ENCODE results near the gene ATP1A1. TPM values are rescaled to one million over a fixed set of nuclear protein-coding genes. Genes with fewer than 3 reads are reported as not detected.

Gene ATP1A1
- total and polyA plus RNA-seq, 2 donors, result 66.4 to 146 TPM

- H3K36me3 ChIP-seq (ENCODE audit: control insufficient read depth in 2 of 2, insufficient read depth in 2 of 2, low read length in 1 of 2), result no peaks in the 10 kb centered on the region
- peak in 1 of 9 donors; percentile 39 for DNase-seq (ENCODE audit: low read depth in 6 of 9, low spot score in 9 of 9)
- 34% methylated on average over 11 of the region's 11 CpGs for WGBS
- H3K9me3 ChIP-seq (ENCODE audit: control insufficient read depth in 2 of 2, insufficient read depth in 1 of 2, low read length in 1 of 2), result no peaks in the 10 kb centered on the region
- peaks cover 12 to 36% of the 10 kb centered on the region in 2 donors for H3K4me1 ChIP-seq (ENCODE audit: control insufficient read depth in 2 of 2, insufficient read depth in 2 of 2, low read length in 2 of 2)
- H3K27ac ChIP-seq (ENCODE audit: low read depth in 1 of 2, low read length in 1 of 2), result peak overlapping the region; percentile 81 to 84
- H3K27me3 ChIP-seq (ENCODE audit: control insufficient read depth in 2 of 2, insufficient read depth in 1 of 2, low read length in 1 of 2), result peaks cover 0 to 7% of the 10 kb centered on the region in 2 donors
- peak overlapping the region; percentile 71 to 77 for H3K4me3 ChIP-seq (ENCODE audit: low read length in 2 of 2)
Measured at GRCh38 chr1:116372191-116372590, 853 bp upstream of the ATP1A1 start.

GRCh38 chr1:116373431-116374352 is 648 bp downstream of the ATP1A1 start:
- peaks cover 17 to 40% of the 10 kb centered on the region in 2 donors for H3K4me1 ChIP-seq (ENCODE audit: control insufficient read depth in 2 of 2, insufficient read depth in 2 of 2, low read length in 2 of 2)
- WGBS, result under 1% methylated on average over 84 of the region's 84 CpGs
- peaks cover 0 to 7% of the 10 kb centered on the region in 2 donors for H3K27me3 ChIP-seq (ENCODE audit: control insufficient read depth in 2 of 2, insufficient read depth in 1 of 2, low read length in 1 of 2)
- H3K9me3 ChIP-seq (ENCODE audit: control insufficient read depth in 2 of 2, insufficient read depth in 1 of 2, low read length in 1 of 2), result no peaks in the 10 kb centered on the region
- H3K4me3 ChIP-seq (ENCODE audit: low read length in 2 of 2), result peak overlapping the region; percentile 71 to 77
- H3K27ac ChIP-seq (ENCODE audit: low read depth in 1 of 2, low read length in 1 of 2), result peak overlapping the region; percentile 72 to 74
- no peaks in the 10 kb centered on the region for H3K36me3 ChIP-seq (ENCODE audit: control insufficient read depth in 2 of 2, insufficient read depth in 2 of 2, low read length in 1 of 2)
- peak in 6 of 9 donors; percentile 26 to 65 (median 40) for DNase-seq (ENCODE audit: low read depth in 6 of 9, low spot score in 9 of 9)

GRCh38 chr1:116374353-116375147 is 1.5 kb downstream of the ATP1A1 start:
- Histone ChIP-seq H3K4me3 (ENCODE audit: low read length in 2 of 2) (peak overlapping the region; percentile 71 to 77), H3K9me3 (ENCODE audit: control insufficient read depth in 2 of 2, insufficient read depth in 1 of 2, low read length in 1 of 2) (no peaks in the 10 kb centered on the region), H3K36me3 (ENCODE audit: control insufficient read depth in 2 of 2, insufficient read depth in 2 of 2, low read length in 1 of 2) (no peaks in the 10 kb centered on the region), H3K27me3 (ENCODE audit: control insufficient read depth in 2 of 2, insufficient read depth in 1 of 2, low read length in 1 of 2) (peaks cover 0 to 7% of the 10 kb centered on the region in 2 donors), H3K27ac (ENCODE audit: low read depth in 1 of 2, low read length in 1 of 2) (peak overlapping the region; percentile 36 to 53), H3K4me1 (ENCODE audit: control insufficient read depth in 2 of 2, insufficient read depth in 2 of 2, low read length in 2 of 2) (peaks cover 20 to 40% of the 10 kb centered on the region in 2 donors)
- peak in 1 of 9 donors; percentile 38 for DNase-seq (ENCODE audit: low read depth in 6 of 9, low spot score in 9 of 9)
- 32% methylated on average over 26 of the region's 26 CpGs for WGBS

GRCh38 chr1:116375148-116375886 is 2.3 kb downstream of the ATP1A1 start:
- H3K27ac ChIP-seq (ENCODE audit: low read depth in 1 of 2, low read length in 1 of 2), result peak overlapping the region; percentile 32 to 53
- no peaks in the 10 kb centered on the region for H3K36me3 ChIP-seq (ENCODE audit: control insufficient read depth in 2 of 2, insufficient read depth in 2 of 2, low read length in 1 of 2)
- DNase-seq (ENCODE audit: low read depth in 6 of 9, low spot score in 9 of 9), result no peak
- peaks cover 0 to 7% of the 10 kb centered on the region in 2 donors for H3K27me3 ChIP-seq (ENCODE audit: control insufficient read depth in 2 of 2, insufficient read depth in 1 of 2, low read length in 1 of 2)
- peaks cover 20 to 40% of the 10 kb centered on the region in 2 donors for H3K4me1 ChIP-seq (ENCODE audit: control insufficient read depth in 2 of 2, insufficient read depth in 2 of 2, low read length in 2 of 2)
- 87% methylated on average over 8 of the region's 8 CpGs for WGBS
- H3K4me3 ChIP-seq (ENCODE audit: low read length in 2 of 2), result peak overlapping the region in 1 of 2 donors; percentile 71
- no peaks in the 10 kb centered on the region for H3K9me3 ChIP-seq (ENCODE audit: control insufficient read depth in 2 of 2, insufficient read depth in 1 of 2, low read length in 1 of 2)

- no peaks in the 10 kb centered on the region for H3K9me3 ChIP-seq (ENCODE audit: control insufficient read depth in 2 of 2, insufficient read depth in 1 of 2, low read length in 1 of 2)
- H3K27ac ChIP-seq (ENCODE audit: low read depth in 1 of 2, low read length in 1 of 2), result peak overlapping the region; percentile 53 to 58
- DNase-seq (ENCODE audit: low read depth in 6 of 9, low spot score in 9 of 9), result no peak
- H3K4me1 ChIP-seq (ENCODE audit: control insufficient read depth in 2 of 2, insufficient read depth in 2 of 2, low read length in 2 of 2), result peaks cover 20 to 40% of the 10 kb centered on the region in 2 donors
- peak overlapping the region in 1 of 2 donors; percentile 19 for H3K4me3 ChIP-seq (ENCODE audit: low read length in 2 of 2)
- WGBS, result 88% methylated on average over 9 of the region's 9 CpGs
- H3K27me3 ChIP-seq (ENCODE audit: control insufficient read depth in 2 of 2, insufficient read depth in 1 of 2, low read length in 1 of 2), result peaks cover 0 to 7% of the 10 kb centered on the region in 2 donors
- no peaks in the 10 kb centered on the region for H3K36me3 ChIP-seq (ENCODE audit: control insufficient read depth in 2 of 2, insufficient read depth in 2 of 2, low read length in 1 of 2)
Measured at GRCh38 chr1:116375887-116376728, 3.1 kb downstream of the ATP1A1 start.

- Histone ChIP-seq H3K27me3 (ENCODE audit: control insufficient read depth in 2 of 2, insufficient read depth in 1 of 2, low read length in 1 of 2) (peaks cover 0 to 7% of the 10 kb centered on the region in 2 donors), H3K9me3 (ENCODE audit: control insufficient read depth in 2 of 2, insufficient read depth in 1 of 2, low read length in 1 of 2) (no peaks in the 10 kb centered on the region), H3K27ac (ENCODE audit: low read depth in 1 of 2, low read length in 1 of 2) (peak overlapping the region in 1 of 2 donors; percentile 58), H3K36me3 (ENCODE audit: control insufficient read depth in 2 of 2, insufficient read depth in 2 of 2, low read length in 1 of 2) (no peaks in the 10 kb centered on the region), H3K4me1 (ENCODE audit: control insufficient read depth in 2 of 2, insufficient read depth in 2 of 2, low read length in 2 of 2) (peaks cover 20 to 40% of the 10 kb centered on the region in 2 donors), H3K4me3 (ENCODE audit: low read length in 2 of 2) (no peak overlapping the region)
- 94% methylated on average over 1 of the region's 1 CpG for WGBS
- DNase-seq (ENCODE audit: low read depth in 6 of 9, low spot score in 9 of 9), result no peak
Measured at GRCh38 chr1:116376729-116377086, 3.7 kb downstream of the ATP1A1 start.

- no peaks in the 10 kb centered on the region for H3K36me3 ChIP-seq (ENCODE audit: control insufficient read depth in 2 of 2, insufficient read depth in 2 of 2, low read length in 1 of 2)
- peaks cover 0 to under 1% of the 10 kb centered on the region in 2 donors for H3K27me3 ChIP-seq (ENCODE audit: control insufficient read depth in 2 of 2, insufficient read depth in 1 of 2, low read length in 1 of 2)
- no peaks in the 10 kb centered on the region for H3K9me3 ChIP-seq (ENCODE audit: control insufficient read depth in 2 of 2, insufficient read depth in 1 of 2, low read length in 1 of 2)
- H3K4me3 ChIP-seq (ENCODE audit: low read length in 2 of 2), result no peak overlapping the region
- WGBS, result 84% methylated on average over 13 of the region's 13 CpGs
- peaks cover 17 to 31% of the 10 kb centered on the region in 2 donors for H3K4me1 ChIP-seq (ENCODE audit: control insufficient read depth in 2 of 2, insufficient read depth in 2 of 2, low read length in 2 of 2)
- DNase-seq (ENCODE audit: low read depth in 6 of 9, low spot score in 9 of 9), result peak in 1 of 9 donors; percentile 56
- peak overlapping the region; percentile 71 to 78 for H3K27ac ChIP-seq (ENCODE audit: low read depth in 1 of 2, low read length in 1 of 2)
Measured at GRCh38 chr1:116377541-116378529, 4.8 kb downstream of the ATP1A1 start.
